ENCODE measurements around the gene CSHL1.
"Not testable (repeated sequence)": the region's sequence is repeated elsewhere in the genome, so short reads cannot be mapped to it uniquely, and the experiment has no call there.

GRCh38 chr17:63894021-63894420 is 17.0 kb downstream of the CSHL1 start:
- not testable (repeated sequence) for TF ChIP-seq POLR2A, CTCF (IDR thresholded peaks at IDR 0.05)

Data from thyroid gland (tissue), 4 donors.